Spleen (tissue), 7 donors: Measurements from ENCODE around the gene XPR1.

Experiments
- CTCF ChIP-seq, 11 experiments: fragments of 200-600 bp in 7 of 11; fragments of 450-650 bp in 4 of 11; sonication (generic) in 4 of 11; IDR thresholded peaks in 8 of 11; conservative IDR thresholded peaks in 3 of 11; 1 replicate in 7 of 11; 2 replicates in 4 of 11; pipeline versions ENCODE4 v1.4.0 to v1.8.0; 2016 to 2021; ENCODE audit warnings: antibody characterized with exemption in 11 of 11, inconsistent platforms in 4 of 11, mild to moderate bottlenecking in 1 of 11
- POLR2A ChIP-seq, 3 donors: fragments of 450-650 bp; IDR thresholded peaks; one replicate each; pipeline ENCODE4 v1.5.1; 2017; ENCODE audit warnings: antibody characterized with exemption in 3 of 3, mild to moderate bottlenecking in 1 of 3
- donor health status: DM: no; HTN: no; CAD: no; lungs with moderate emphysema.
- donor health status: DM: no; HTN: no; CAD: no.
- donor health status: DM: no; HTN: no; CAD: no.

GRCh38 chr1:180933141-180933540 lies 301.3 kb downstream of the XPR1 start:
- TF ChIP-seq POLR2A (IDR thresholded peaks at IDR 0.05) (no peak), CTCF (IDR thresholded peaks at IDR 0.05 in 8 of 11, conservative IDR thresholded peaks at IDR 0.05 in 3 of 11) (no peak)
